NB4 (cell line): ENCODE results near the gene GNA12.

Experiments
- POLR2A ChIP-seq: IDR thresholded peaks from 2 replicates; pipeline ENCODE4 v1.6.1; 2011; ENCODE audit warnings: mild to moderate bottlenecking; ENCODE audit not compliant: insufficient read length; ENCODE audit errors: extremely low read depth
- TF ChIP-seq, protein P1 (sequence below): IDR thresholded peaks from one replicate; pipeline ENCODE4 v1.5.1; 2012; ENCODE audit warnings: low read depth, low read length
- TF ChIP-seq, protein P2 (sequence below): IDR thresholded peaks from 2 replicates; pipeline ENCODE4 v1.6.1; 2011; ENCODE audit warnings: low read depth, low read length

DNA sequence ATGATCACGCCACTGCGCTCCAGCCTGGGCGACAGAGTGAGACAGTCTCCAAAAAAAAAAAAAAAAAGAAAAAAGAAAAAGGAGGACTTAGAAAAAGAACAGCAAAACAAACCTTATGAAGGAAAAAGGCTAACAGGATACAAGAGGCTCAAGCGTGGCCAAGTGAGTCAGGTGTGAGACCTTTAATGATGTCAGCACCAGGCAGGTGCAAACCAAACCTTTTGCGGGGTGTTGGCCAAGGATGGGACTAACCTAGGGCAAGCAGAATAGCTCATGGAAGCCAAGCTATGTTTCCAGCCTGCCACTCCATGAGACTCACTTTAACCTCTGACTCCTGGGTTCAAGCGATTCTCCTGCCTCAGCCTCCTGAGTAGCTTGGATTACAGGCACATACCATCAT, 11.3 kb upstream of the GNA12 start:
- TF ChIP-seq, protein P1, sequence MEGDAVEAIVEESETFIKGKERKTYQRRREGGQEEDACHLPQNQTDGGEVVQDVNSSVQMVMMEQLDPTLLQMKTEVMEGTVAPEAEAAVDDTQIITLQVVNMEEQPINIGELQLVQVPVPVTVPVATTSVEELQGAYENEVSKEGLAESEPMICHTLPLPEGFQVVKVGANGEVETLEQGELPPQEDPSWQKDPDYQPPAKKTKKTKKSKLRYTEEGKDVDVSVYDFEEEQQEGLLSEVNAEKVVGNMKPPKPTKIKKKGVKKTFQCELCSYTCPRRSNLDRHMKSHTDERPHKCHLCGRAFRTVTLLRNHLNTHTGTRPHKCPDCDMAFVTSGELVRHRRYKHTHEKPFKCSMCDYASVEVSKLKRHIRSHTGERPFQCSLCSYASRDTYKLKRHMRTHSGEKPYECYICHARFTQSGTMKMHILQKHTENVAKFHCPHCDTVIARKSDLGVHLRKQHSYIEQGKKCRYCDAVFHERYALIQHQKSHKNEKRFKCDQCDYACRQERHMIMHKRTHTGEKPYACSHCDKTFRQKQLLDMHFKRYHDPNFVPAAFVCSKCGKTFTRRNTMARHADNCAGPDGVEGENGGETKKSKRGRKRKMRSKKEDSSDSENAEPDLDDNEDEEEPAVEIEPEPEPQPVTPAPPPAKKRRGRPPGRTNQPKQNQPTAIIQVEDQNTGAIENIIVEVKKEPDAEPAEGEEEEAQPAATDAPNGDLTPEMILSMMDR: no peak
- no peak for TF ChIP-seq POLR2A
- TF ChIP-seq, protein P2, sequence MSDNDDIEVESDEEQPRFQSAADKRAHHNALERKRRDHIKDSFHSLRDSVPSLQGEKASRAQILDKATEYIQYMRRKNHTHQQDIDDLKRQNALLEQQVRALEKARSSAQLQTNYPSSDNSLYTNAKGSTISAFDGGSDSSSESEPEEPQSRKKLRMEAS: no peak
